KG1 (cell line): ENCODE results near the gene SPATA25.
"Not testable (repeated sequence)": the region's sequence is repeated elsewhere in the genome, so short reads cannot be mapped to it uniquely, and the experiment has no call there.

Experiments
- DNase-seq: peaks from one replicate; lab custom pipeline; 2025; lab: John Stamatoyannopoulos, UW

The SPATA25 gene

DNA sequence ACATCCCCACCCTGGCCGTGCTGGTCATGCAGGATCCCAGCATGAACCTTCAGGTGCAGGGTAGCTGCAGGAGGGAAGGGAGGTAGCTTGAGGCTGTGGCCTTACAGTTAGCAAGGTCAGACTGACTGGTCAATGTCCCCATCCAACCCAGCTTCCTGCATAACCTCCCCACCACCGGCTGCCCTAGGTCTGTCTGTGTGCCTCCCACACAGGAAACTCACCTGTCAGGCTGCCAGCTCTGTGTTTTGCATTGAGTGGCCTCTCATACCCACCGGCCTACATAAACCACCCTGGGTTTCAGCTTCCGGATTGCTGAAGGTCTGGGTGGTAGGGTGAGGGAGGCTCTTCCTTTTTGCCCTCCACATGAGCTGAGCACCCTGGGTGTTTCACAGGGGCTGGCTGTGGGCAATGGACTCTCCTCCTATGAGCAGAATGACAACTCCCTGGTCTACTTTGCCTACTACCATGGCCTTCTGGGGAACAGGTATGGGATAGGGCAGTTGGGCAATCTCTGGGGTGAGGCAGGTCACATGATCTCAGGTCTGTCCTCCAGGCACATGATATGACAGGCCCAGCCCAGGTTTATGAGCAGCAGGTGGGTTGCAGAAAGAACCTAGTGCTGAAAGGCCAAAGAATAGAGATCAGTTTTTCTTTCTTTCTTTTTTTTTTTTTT lies 5.5 kb upstream of the SPATA25 start:
- no peak for DNase-seq

DNA sequence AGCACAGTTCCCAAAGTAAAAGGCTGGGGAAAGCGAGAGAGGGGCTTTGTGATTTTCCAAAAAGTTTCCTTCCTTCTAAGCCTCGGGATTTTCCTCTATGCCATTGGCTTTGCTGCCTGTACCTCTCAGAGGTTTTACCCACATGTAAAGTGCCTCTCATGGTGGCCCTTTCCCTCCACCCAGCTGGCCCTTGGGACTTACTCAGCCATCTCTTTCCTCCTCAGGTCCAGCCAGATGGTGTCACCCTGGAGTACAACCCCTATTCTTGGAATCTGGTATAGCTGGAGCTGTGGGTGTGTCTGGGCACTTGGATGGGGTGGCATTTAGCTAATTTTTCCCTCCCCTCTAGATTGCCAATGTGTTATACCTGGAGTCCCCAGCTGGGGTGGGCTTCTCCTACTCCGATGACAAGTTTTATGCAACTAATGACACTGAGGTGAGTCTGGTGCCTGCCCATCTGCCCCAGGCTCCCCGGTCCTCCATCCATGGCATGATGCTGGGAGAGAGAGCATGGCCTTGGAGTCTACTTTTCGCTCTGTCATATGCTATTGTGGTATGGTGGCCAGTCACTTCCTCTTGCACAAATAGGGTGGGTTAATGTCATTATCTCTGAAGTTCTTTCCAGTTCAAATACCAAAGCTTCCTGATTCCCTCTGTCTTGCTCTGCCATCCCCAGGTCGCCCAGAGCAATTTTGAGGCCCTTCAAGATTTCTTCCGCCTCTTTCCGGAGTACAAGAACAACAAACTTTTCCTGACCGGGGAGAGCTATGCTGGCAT lies 4.8 kb upstream of the SPATA25 start:
- no peak for DNase-seq

DNA sequence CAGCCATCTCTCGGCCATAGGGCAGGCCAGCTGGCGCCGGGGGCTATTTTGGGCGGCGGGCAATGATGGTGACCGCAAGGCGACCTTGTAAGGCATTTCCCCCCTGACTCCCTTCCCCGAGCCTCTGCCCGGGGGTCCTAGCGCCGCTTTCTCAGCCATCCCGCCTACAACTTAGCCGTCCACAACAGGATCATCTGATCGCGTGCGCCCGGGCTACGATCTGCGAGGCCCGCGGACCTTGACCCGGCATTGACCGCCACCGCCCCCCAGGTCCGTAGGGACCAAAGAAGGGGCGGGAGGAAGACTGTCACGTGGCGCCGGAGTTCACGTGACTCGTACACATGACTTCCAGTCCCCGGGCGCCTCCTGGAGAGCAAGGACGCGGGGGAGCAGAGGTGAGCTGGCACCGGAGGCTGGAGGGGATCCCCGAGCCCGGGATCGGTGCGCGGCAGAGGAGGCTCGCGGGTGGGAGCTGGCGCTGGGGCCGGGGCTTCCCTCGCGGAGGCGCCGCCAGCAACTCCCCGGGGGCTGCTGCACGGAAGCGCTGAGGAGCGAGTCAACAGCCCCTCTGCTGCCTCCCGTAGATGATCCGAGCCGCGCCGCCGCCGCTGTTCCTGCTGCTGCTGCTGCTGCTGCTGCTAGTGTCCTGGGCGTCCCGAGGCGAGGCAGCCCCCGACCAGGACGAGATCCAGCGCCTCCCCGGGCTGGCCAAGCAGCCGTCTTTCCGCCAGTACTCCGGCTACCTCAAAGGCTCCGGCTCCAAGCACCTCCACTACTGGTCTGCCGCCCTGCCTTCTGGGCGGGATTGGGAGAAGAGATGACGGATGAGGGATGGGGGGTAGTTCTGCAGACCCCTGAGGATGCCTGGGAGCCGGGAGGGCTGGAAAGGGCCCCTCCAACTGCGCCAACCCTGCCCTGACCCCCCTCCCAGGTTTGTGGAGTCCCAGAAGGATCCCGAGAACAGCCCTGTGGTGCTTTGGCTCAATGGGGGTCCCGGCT lies 3.9 kb upstream of the SPATA25 start, which contains the start of the genes CTSA and NEURL2:
CTSA (plus strand) TSS at position 351 of the 999 bp plus-strand sequence; CDS start at position 585, 234 bp downstream.
NEURL2 (minus strand) TSS at position 224 of the 999 bp plus-strand sequence; CDS start at position 7, 217 bp downstream.
- DNase-seq: peak; percentile 44

DNA sequence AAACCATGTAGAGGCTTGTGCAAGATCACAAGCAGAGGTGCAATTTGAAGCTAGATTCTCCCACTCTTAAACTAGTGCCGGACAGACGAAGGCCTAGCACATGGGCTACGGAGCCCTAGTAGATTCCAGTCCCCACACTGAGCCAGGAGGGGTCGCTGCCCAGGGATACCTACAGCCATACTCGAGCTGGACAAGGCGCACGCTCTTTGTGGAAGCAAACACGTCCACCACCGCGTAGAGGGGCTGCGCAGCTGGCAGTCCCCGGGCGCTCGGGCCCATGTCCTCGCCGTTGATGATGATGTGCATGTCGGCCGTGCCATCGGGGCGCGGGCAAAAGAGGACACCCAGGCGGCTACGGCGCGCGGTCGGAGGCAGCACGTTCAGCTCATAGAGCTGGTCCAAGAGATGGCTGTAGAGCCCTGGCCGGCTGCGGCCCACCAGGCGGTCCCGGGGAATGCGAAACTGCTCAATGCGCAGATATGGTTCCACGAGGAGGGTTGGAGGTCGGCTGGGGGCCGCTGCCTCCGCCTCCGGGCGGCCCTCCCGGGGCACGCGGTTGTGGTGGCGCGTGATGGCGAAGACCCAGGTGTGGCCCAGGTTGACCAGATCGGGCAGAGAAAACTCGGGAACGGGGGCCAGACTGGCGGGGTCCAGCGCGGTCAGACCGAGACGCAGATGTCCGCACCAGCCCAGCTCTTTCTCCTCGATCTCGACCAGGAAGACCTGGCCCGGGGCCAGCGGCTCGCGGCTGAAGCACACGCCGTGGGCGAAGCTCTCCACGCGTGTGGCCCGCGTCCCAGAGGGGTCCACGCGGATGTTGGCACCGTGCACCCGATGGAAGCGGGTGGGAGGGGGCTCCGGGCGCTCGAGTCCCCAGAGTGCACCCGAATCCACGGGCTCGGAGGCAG lies 2.9 kb upstream of the SPATA25 start:
- no peak for DNase-seq

DNA sequence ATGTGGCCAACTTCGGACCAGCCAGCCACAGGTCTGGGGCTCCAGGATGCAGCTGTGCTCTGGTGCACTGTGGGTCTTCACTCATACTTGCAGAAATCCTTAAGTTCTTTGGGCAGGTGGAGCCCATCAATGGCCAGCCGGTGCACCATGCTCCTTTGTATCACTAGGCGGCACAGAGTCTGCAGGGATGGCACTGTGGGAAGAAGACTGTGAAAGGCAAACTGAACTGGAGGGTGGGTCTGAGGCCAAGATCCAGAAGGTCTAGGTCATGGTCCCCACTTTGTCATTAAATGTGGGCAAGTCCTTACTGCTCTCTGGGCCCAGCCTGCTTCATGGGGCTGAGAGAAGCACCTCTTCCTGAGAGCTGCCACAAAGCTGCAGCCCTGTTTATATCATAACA lies 1.3 kb upstream of the SPATA25 start:
- DNase-seq: no peak

DNA sequence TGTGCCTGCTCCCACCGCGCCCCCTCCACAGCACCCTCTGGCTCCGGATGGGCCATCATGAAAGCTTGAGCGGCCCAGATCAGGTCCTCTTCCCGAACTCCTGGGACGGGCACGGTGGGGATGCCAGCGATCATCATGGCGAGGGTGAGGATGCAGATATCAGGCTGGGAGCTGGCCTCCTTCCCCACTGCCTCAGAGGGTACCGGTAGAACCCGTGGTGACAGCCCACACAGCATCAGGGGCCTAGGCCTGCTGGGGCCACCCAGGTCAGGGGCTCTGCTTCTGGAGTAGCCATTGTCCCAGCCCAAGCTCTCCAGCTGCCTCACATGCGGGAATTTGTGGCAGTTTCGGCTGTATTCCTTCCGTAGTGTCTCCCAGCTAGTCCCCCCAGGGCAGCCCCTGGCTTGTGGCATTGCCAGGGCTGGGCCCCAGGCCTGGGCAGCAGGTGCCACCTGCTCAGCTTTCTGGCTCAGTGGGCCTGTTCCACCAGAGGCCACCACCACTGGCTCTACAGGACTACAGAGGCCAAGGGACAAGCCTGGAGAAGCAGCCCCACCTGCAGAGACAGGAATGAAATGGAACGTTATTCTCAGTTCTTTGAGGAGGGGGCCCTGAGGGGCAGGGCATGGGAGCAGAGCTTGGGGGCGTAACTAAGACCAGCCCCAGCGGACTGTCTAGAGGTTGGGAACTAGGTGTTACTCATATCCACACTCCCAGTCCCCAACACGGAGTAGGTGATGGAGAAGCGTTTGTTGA lies 654 bp downstream of the SPATA25 start:
- DNase-seq: no peak

DNA sequence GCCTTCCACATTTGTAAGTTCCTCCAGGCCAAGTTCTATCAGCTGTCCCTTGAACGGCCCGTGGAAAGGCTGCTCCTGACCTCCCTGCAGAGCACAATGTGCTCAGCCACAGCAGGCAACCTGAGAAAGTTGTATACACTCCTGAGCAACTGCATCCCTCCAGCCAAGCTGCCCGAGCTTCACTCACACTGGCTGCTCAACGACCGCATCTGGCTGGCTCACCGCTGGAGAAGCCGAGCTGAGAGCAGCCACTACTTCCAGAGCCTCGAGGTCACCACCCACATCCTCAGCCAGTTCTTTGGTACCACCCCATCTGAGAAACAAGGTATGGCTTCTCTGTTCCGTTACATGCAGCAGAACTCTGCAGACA lies 4.3 kb downstream of the SPATA25 start:
- no peak for DNase-seq

DNA sequence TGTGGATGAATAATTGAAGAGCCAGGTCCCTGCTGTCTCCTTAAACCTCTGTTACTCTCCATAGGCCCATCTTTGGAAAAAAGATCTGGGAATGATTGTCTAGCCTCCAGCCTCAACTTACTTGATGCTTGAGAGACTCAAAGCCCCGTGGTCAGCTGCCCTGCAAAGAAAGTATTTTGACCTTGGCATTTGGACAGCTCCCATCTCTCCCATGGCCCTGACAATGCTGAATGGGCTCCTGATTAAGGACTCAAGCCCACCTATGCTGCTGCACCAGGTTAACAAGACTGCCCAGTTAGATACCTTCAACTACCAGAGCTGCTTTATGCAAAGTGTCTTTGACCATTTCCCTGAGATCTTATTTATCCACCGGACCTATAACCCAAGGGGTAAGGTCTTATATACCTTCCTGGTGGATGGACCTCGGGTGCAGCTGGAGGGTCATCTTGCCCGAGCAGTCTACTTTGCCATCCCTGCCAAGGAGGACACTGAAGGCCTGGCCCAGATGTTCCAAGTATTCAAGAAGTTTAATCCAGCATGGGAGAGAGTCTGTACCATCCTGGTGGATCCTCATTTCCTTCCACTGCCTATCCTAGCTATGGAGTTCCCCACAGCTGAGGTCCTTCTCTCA lies 4.8 kb downstream of the SPATA25 start:
- no peak for DNase-seq

DNA sequence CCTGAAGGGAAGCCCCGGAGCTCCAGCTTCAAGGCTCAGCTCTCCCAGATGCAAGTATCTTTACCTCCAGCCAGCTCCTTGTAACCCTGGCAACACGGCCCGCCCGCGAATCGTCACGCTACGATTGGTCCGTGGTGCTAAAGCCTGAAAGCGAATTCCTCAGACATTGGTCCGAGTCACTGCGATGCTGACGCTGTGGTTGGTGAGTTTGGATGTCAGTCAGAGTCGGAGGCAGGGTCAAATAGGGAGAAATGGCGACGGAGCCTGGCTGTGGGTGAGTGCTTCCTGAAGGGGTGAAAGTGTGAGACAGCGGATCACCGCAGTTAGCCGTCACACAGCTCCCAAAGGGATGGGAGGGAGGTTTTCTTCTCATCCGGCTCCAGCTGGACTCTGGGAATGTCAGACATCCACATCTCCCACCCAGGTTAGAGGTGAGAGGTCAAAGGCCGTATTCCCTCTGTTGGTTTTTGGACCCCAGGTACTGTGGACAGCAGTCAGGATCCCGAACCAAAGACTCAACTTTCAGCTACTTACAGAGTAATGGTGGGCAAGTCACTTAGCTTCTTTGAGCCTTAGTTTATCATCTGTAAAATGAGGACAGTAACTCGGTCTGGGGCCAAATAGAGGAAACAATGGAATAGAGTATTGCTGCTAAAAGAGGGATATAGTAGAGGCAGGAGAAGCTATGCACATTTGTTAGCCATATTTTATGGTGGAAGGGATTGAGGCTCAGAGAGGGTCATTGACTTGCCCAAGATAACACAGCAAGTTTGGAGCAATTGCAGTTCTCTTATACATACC lies 6.2 kb downstream of the SPATA25 start, which contains the start of gene ZSWIM1:
ZSWIM1 (plus strand) TSS at position 240 of the 801 bp plus-strand sequence. CDS start 1,366 bp downstream, outside the sequence.
- DNase-seq: peak; percentile 99

DNA sequence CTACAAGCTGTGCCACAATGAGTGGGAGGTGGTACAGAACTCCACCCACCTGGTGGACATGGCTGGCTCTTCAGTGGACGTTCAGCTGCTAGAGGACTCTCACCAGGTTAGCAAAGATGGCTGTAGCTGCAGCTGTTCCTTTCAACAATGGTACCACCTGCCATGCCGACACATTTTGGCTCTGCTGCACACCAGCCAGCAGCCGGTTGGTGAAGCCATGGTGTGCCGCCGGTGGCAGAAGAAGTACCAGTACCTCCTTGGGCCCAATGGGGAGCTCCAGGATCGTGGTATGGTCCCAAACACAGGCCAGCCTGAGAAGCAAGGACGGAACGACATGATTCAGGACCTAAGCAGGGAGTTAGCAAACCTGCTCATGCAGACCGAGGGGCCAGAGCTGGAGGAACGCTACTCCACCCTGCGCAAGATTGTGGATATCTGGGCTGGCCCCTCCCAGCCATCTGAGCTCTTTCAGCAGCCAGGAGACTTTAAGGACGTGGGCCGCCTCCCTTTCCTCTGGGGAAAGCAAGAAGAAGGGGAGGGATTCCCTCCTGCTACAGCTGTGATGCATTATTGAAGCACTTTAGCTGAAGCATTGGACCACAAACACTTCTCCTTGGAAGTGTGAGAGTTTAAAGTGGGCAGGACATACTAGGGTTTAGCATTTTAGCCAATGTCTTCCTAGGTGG lies 9.2 kb downstream of the SPATA25 start:
- DNase-seq: no peak

DNA sequence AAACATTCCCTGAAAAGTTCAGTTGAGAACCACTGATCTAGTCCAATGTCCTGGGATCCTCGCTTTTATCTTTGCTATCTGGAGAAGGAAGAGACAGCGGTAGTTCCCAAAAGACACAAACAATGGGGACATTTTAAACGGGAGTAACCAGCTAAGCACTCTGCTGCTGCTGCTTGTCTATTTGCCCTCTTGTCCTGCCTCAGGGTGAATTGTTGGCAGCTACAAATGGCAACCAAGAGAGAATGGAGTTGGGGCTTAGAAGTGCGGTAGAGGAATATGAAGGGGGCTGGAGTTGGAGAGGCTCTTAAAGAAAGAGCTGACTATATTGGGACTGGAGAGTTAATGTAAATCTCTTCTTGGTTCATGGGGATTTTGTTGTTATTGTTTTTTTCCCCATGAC lies 12.8 kb downstream of the SPATA25 start:
- DNase-seq: no peak

DNA sequence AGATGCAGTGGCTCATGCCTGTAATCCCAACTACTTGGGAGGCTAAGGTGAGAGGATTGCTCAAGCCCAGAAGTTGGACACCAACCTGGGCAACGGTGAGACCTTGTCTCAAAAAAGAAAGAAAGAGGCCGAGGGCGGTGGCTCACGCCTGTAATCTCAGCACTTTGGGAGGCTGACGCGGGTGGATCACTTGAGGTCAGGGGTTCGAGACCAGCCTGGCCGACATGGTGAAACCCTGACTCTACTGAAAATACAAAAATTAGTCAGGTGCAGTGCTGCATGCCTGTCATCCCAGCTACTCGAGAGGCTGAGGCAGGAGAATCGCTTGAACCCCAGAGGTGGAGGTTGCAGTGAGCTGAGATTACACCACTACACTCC lies 13.3 kb downstream of the SPATA25 start:
- not testable (repeated sequence) for DNase-seq

DNA sequence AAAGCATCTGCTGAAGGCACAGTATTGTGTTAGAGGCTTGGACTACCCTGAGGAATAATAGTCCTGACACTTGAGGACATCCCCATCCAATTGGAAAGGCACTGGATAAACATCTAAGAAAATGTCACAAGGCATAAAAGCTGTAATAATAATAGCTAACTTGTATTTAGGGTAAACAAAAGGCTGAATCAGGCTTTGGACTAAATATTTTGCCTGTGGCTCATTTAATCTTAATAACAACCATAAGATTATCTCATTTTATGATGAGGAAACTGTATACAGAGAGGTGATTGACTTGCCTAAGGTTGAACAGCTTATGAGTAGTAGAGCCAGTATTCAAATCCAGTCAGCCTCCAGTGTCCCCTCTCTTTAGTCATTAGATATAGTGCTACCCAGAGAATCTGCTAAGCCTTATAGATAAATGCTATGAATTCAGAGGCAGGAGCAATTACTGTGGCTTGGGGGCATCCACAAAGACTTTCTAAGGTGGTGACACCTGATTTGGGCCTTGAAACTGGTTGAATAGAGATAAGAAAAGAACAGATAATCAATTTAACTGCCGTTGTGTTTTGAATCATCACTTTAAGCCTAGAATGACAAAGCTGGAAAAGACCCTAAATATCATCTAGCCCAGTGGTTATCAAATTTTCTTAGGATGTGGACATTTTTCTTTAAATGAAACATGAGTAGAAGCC lies 13.9 kb downstream of the SPATA25 start:
- DNase-seq: no peak

DNA sequence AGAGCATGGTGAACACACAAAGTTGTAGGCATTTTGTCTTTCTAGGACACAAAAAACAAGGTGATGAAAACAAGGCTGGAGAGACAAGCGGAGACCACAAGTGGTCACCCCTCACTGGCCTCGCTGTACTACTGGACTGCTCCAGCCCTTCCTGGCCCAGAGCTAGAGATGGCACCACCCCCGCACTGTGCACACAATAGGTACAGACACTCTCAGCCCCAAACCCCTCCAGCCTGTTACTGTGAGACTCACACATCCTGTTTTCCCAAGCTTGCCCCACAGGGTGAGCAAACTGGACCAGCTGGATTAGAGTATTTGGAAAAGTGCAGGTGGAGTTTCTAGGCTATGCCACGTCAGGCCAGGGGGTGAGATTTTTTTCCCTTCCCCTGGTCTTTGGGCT lies 14.8 kb downstream of the SPATA25 start:
- DNase-seq: no peak

DNA sequence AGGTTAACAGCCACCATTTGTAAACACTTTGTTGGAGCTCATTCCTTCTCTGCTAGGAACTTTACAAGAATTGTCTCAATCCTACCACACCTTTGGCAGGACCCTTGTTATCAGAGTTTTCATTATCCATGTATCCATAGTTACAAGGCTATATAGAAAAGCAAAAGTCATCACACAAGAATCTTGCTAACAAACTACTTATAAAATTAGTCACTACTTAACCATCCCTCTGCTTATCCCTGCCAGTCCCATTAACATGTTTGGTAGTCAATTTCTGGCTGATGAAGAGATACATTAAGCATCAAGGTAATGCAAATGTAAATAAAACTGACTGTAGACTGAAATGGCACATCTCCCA lies 19.6 kb downstream of the SPATA25 start:
- DNase-seq: no peak

DNA sequence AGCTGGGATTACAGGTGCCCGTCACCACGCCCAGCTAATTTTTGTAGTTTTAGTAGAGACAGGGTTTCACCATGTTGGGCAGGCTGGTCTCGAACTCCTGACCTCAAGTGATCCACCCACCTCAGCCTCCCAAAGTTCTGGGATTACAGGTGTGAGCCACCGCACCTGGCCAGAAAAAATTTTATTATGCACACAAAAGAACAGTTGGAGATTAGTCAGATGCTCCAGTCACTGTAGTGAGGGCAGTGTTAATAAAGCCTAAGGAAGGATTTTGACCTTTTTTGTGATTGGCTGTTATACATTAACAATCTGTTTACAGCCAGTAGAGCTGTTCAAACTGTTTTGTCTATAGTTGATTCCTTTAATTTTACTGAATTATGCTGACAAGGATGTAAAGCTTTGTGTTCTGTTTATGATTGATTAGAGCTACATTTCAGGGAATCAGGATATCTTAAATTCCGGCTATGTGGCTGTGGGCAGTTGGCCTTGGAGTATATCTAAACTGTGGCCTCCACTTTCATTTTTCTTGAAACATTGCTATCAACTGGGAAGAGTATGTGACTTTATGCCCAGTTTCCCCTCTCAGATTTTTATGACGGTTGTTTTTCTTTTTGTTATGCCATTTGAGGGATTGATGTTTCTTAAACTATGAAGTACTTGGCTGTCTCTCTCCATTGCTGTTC lies 20.1 kb downstream of the SPATA25 start:
- no peak for DNase-seq

DNA sequence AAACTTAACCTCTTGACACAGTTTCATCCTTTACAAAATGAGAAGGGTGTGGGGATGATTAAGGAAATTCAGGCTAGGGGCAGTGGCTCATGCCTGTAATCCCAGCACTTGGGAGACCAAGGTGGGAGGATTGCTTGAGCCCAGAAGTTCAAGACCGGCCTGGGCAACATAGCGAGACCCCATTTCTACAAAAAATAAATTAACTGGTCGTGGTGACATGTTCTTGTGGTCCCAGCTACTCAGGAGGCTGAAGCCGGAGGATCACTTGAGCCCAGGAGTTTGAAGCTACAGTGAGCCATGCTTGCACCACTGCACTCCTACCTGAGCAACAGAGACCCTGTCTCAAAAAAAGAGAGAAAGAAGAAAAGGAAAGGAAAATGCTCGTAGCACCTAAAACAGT lies 21.0 kb downstream of the SPATA25 start:
- no peak for DNase-seq
